ENCODE measurements around the gene GJC2. TPM values are rescaled to one million over a fixed set of nuclear protein-coding genes. Genes with fewer than 3 reads are reported as not detected.
"Not testable (repeated sequence)": the region's sequence is repeated elsewhere in the genome, so short reads cannot be mapped to it uniquely, and the experiment has no call there.

GJC2 gene
- total and polyA plus RNA-seq, 12 donors, result 0.61 to 1.5 (median 1.2) TPM

- ATAC-seq (no peak), DNase-seq (no peak)
- no peak for TF ChIP-seq CTCF (IDR thresholded peaks at IDR 0.05)
- Histone ChIP-seq H3K9me3 (no peaks in the 10 kb centered on the region), H3K4me1 (peaks cover 0 to 15% (median 0%) of the 10 kb centered on the region in 9 donors), H3K4me3 (no peak overlapping the region), H3K36me3 (peaks cover 0 to 14% (median 0%) of the 10 kb centered on the region in 9 donors), H3K27me3 (no peaks in the 10 kb centered on the region), H3K27ac (no peak overlapping the region)
- intact Hi-C loops (cut with DNase I), result no loop called here
- WGBS, 2 donors, result 96 to 97% methylated on average over 19 to 32 of the region's 32 CpGs
Observed at GRCh38 chr1:228182296-228183030, 32.7 kb downstream of the GJC2 start.

GRCh38 chr1:228184152-228184551 lies 34.4 kb downstream of the GJC2 start:
- TF ChIP-seq CTCF (IDR thresholded peaks at IDR 0.05), result no peak
- 85 to 88% methylated on average over 7 of the region's 7 CpGs for WGBS, 2 donors

GRCh38 chr1:228185641-228185965 lies 35.9 kb downstream of the GJC2 start:
- H3K27me3 ChIP-seq, result no peaks in the 10 kb centered on the region
- H3K4me1 ChIP-seq, result peaks cover 0 to 8% (median 0%) of the 10 kb centered on the region in 9 donors
- no peak for DNase-seq
- no peak for TF ChIP-seq CTCF (IDR thresholded peaks at IDR 0.05)
- H3K9me3 ChIP-seq, result peaks cover 0 to 14% (median 0%) of the 10 kb centered on the region in 11 donors
- 75 to 77% methylated on average over 11 of the region's 11 CpGs for WGBS, 2 donors
- peaks cover 0 to 7% (median 0%) of the 10 kb centered on the region in 9 donors for H3K36me3 ChIP-seq
- no peak overlapping the region for H3K27ac ChIP-seq
- no peak overlapping the region for H3K4me3 ChIP-seq
- ATAC-seq, result no peak
- intact Hi-C loops (cut with DNase I), result no loop called here

More at GRCh38 chr1:228184152-228184551, 34.4 kb downstream of the GJC2 start:
- H3K4me1 ChIP-seq, result peaks cover 0 to 8% (median 0%) of the 10 kb centered on the region in 9 donors
- H3K36me3 ChIP-seq, result peaks cover 0 to 7% (median 0%) of the 10 kb centered on the region in 9 donors
- ATAC-seq (no peak), DNase-seq (no peak)
- peaks cover 0 to 14% (median 0%) of the 10 kb centered on the region in 11 donors for H3K9me3 ChIP-seq
- intact Hi-C loops (cut with DNase I), result no loop called here
- no peak overlapping the region for H3K27ac ChIP-seq
- no peaks in the 10 kb centered on the region for H3K27me3 ChIP-seq
- no peak overlapping the region for H3K4me3 ChIP-seq

GRCh38 chr1:228188249-228188648 lies 38.5 kb downstream of the GJC2 start:
- ATAC-seq; H3K27me3 ChIP-seq; H3K36me3 ChIP-seq; DNase-seq; H3K4me3 ChIP-seq; H3K27ac ChIP-seq; H3K4me1 ChIP-seq; intact Hi-C loops (cut with DNase I): not testable (repeated sequence)
- WGBS, 2 donors, result 88% methylated on average over 2 of the region's 2 CpGs
- peaks cover 0 to 14% (median 0%) of the 10 kb centered on the region in 11 donors for H3K9me3 ChIP-seq

GRCh38 chr1:228190182-228190581 lies 40.5 kb downstream of the GJC2 start:
- intact Hi-C loops (cut with DNase I), result no loop called here
- Histone ChIP-seq H3K4me3 (no peak overlapping the region), H3K36me3 (peaks cover 0 to 7% (median 0%) of the 10 kb centered on the region in 9 donors), H3K4me1 (peaks cover 0 to 8% (median 0%) of the 10 kb centered on the region in 9 donors), H3K9me3 (peaks cover 0 to 14% (median 0%) of the 10 kb centered on the region in 11 donors), H3K27ac (no peak overlapping the region), H3K27me3 (no peaks in the 10 kb centered on the region)
- WGBS, 2 donors, result 90 to 92% methylated on average over 14 of the region's 14 CpGs
- DNase-seq, result no peak
- no peak for TF ChIP-seq CTCF (IDR thresholded peaks at IDR 0.05)
- no peak for ATAC-seq
